Urothelium cell line (cell line): ENCODE data around the gene NLE1.
"Not testable (repeated sequence)": the region's sequence is repeated elsewhere in the genome, so short reads cannot be mapped to it uniquely, and the experiment has no call there.

Source experiments
- DNase-seq: peaks from one replicate; pipeline ENCODE4 v3.0.0; 2011; ENCODE audit warnings: low spot score, mixed read lengths
- FAIRE-seq: peaks from 2 replicates; lab custom pipeline; 2011; peaks lifted over from hg19 to GRCh38; lab: Jason Lieb, UNC

Gene NLE1

GRCh38 chr17:35163886-35164285 is 21.8 kb upstream of the NLE1 start:
- FAIRE-seq: no peak
- DNase-seq: no peak

GRCh38 chr17:35162755-35163154 is 20.7 kb upstream of the NLE1 start:
- no peak for FAIRE-seq
- DNase-seq: no peak

- DNase-seq (no peak), FAIRE-seq (no peak)
Measured at GRCh38 chr17:35161281-35161761, 19.2 kb upstream of the NLE1 start.

GRCh38 chr17:35160354-35161201 is 18.5 kb upstream of the NLE1 start:
- FAIRE-seq: no peak

GRCh38 chr17:35159940-35160339 is 17.8 kb upstream of the NLE1 start:
- no peak for FAIRE-seq
- no peak for DNase-seq

More at GRCh38 chr17:35160354-35161201, 18.5 kb upstream of the NLE1 start:
- DNase-seq: no peak

DNA sequence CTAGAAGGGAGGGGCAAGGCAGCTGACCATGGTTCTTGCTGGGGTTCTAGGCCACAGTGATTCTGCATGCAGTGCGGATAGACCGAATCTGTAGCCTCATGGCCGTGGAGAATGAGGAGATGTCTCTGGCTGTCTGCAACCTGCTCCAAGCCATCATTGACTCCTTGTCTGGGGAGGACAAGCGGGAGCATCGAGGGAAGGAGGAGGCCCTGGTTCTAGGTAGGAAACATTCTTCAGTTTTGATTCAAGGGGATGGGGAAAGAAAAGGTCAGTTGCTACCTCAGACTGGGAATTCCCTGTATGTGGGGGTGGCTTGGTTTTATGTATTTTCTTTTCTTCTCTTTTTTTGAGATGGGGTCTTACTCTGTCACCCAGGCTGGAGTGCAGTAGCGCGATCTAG is 13.1 kb upstream of the NLE1 start:
- FAIRE-seq (no peak), DNase-seq (no peak)

- DNase-seq: no peak
- FAIRE-seq: no peak
Measured at GRCh38 chr17:35154196-35155165, 12.4 kb upstream of the NLE1 start.

- no peak for FAIRE-seq
- DNase-seq: no peak
Measured at GRCh38 chr17:35152421-35153140, 10.5 kb upstream of the NLE1 start.

GRCh38 chr17:35151080-35151479 is 9.0 kb upstream of the NLE1 start:
- not testable (repeated sequence) for FAIRE-seq, DNase-seq

- FAIRE-seq (no peak), DNase-seq (no peak)
Measured at GRCh38 chr17:35149941-35150340, 7.8 kb upstream of the NLE1 start.

- DNase-seq: no peak
- no peak for FAIRE-seq
Measured at GRCh38 chr17:35148144-35148543, 6.0 kb upstream of the NLE1 start.

- FAIRE-seq: no peak
- DNase-seq: no peak
Measured at GRCh38 chr17:35147375-35147905, 5.3 kb upstream of the NLE1 start, which contains the start of gene UNC45B. UNC45B (plus strand) TSS chr17:35147817; CDS start chr17:35148264, 447 bp downstream.

DNA sequence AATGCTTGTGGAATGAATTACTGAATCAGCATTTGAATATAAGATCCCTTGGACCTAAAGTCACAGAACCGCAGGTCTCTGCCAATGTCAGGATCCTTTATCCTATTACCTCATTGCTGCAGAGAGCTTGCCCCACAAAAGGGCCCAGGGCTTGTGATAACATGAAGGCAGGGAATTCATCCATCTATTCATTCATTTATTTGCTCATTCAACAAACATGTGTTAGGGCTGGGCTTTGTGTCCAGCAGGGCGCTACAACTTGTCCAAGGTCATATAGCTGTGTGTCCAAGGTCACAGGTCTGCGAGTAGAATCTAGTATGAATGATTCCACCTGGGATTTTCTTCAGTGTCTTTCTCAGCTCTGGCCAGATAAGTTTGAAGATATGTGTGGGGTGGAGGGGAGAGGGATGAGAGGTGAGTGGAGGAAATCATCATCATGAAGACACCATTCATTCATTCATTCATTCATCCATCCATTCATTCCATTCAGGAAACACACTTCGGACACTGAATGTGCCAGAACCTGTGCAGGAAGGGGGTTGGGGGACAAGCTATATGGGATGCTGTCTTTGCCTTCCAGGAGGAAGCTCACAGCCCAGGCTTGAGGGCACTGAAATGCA is 4.2 kb upstream of the NLE1 start:
- DNase-seq (no peak), FAIRE-seq (no peak)

DNA sequence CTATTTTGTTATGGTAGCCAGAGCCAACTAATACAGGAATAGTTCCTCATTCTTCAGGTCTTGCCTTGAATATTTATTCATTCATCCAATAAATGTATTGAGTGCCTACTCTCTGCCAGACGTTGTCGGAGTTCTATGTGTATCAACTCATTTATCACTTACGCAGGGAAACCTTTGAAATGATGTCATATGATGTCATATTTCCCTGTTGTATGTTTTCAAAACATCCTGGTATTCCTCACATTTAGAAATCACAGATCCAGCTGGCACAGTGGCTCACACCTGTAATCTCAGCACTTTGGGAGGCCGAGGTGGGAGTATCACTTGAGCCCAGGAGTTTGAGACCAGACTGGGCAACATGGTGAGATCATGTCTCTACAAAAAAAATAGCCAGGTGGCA is 2.7 kb upstream of the NLE1 start:
- no peak for FAIRE-seq
- DNase-seq: no peak

DNA sequence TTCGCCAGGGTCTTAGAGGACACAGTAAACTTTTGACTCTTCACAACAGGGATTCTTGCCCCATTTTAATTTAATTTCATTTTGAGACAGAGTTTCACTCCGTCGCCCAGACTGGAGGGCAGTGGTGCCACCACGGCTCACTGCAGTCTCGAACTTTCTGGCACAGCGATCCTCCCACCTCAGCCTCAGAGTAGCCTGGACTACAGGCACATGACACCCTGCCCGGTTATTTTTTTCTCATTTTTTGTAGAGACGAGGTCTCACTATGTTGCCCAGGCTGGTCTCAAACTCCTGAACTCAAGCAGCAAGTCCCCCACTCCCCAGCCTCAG is 329 bp upstream of the NLE1 start:
- DNase-seq: no peak
- no peak for FAIRE-seq

- FAIRE-seq (no peak), DNase-seq (no peak)
Measured at GRCh38 chr17:35138218-35138617, 3.9 kb downstream of the NLE1 start.

DNA sequence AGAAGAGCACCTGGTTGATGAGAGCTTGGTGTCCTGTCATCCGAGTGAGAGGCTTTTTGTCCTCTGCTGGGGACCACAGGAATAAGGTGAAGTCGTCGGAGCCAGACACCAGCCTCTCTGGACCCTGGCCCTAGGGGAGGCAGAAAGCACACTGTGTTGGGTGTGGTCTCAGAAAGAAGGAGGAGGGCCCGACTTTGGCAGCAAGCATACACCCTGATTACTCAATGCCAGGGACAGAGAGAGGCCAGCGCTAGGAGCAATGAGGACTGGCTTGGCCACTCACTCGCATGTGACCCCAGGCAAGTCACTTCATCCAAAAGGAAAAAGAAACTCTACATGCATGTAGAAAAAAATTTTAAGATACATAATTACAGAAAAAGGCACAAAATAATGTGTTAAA is 6.8 kb downstream of the NLE1 start:
- no peak for FAIRE-seq
- no peak for DNase-seq

DNA sequence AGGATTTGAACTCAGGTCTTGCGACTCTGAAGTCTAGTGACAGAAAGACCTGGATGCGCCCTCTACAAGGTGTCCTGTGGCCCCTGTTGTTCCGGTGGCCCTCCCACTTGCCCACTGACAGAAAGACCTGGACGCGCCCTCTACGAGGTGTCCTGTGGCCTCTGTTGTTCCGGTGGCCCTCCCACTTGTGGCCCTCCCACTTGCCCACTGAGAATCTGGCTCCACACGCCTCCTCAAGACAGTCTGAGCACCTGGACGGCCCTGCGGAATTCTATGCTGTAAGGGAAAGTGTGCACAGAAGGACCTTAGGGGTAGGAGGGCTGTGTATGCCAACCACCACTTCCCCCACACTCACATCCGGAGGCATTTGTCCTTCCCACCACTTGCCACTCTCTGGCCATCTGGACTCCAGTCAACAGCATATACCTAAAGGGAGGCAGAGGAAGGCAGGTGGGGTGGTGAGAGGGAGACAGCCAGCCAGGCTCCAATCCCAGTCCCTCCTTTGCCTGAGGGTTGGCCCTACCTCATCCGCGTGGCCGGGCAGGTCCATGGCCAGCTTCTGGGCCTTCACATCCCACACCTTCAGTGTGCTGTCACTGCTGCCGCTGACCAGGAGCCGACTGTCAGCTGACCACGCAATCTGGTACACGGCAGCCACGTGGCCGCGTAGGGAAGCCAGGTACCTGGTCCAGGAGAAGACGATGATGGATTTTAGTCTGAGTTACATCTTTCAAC is 9.1 kb downstream of the NLE1 start:
- DNase-seq: no peak

GRCh38 chr17:35132099-35132498 is 10.0 kb downstream of the NLE1 start:
- FAIRE-seq (no peak), DNase-seq (no peak)

More for the DNA sequence above, 9.1 kb downstream of the NLE1 start:
- no peak for FAIRE-seq
